K562 (cell line): ENCODE results near the gene RREB1. TPM values are rescaled to one million over a fixed set of nuclear protein-coding genes. Genes with fewer than 3 reads are reported as not detected.

Experiments
- ADNP ChIP-seq: fragments of 200-800 bp; sonication (Bioruptor generic); IDR thresholded peaks from 2 replicates; pipeline ENCODE4 v1.6.1; 2016; ENCODE audit warnings: missing genetic modification characterization, missing compliant biosample characterization
- CXXC5 ChIP-seq: fragments of 250-450 bp; sonication (Bioruptor Pico); IDR thresholded peaks from 2 replicates; pipeline ENCODE4 v1.8.0; 2022; ENCODE audit warnings: inconsistent platforms, mild to moderate bottlenecking, moderate library complexity
- EHMT2 ChIP-seq: fragments of 450-650 bp; IDR thresholded peaks from 2 replicates; pipeline ENCODE4 v1.6.1; 2018; ENCODE audit warnings: antibody characterized with exemption
- ERF ChIP-seq: fragments of 450-650 bp; formaldehyde crosslinking; IDR thresholded peaks from 2 replicates; pipeline ENCODE4 v1.4.0; 2020; ENCODE audit warnings: mild to moderate bottlenecking, mixed read lengths
- HDGF ChIP-seq: fragments of 450-650 bp; IDR thresholded peaks from 2 replicates; pipeline ENCODE4 v1.6.1; 2016
- KLF16 ChIP-seq: IDR thresholded peaks from 2 replicates; pipeline ENCODE4 v1.6.1; 2016; ENCODE audit warnings: antibody characterized with exemption
- MTA3 ChIP-seq: fragments of 450-650 bp; formaldehyde crosslinking; IDR thresholded peaks from 2 replicates; pipeline ENCODE4 v1.6.1; 2017; ENCODE audit warnings: mild to moderate bottlenecking, borderline replicate concordance
- POLR2B ChIP-seq: fragments of 450-650 bp; IDR thresholded peaks from 2 replicates; pipeline ENCODE4 v1.6.1; 2018; ENCODE audit warnings: low read depth; ENCODE audit not compliant: partially characterized antibody
- PREB ChIP-seq: sonication (generic); formaldehyde crosslinking; IDR thresholded peaks from 2 replicates; pipeline ENCODE4 v1.8.1; 2023; ENCODE audit warnings: mild to moderate bottlenecking, missing genetic modification reagents
- RNF219 ChIP-seq: fragments of 250-450 bp; sonication (Bioruptor Pico); IDR thresholded peaks from 2 replicates; pipeline ENCODE4 v1.5.0; 2022; ENCODE audit warnings: mild to moderate bottlenecking
- SMARCA4 ChIP-seq: fragments of 450-650 bp; IDR thresholded peaks from 2 replicates; pipeline ENCODE4 v1.6.1; 2016
- SOX6 ChIP-seq: fragments of 450-650 bp; IDR thresholded peaks from 2 replicates; pipeline ENCODE4 v1.6.1; 2014; ENCODE audit warnings: mild to moderate bottlenecking
- STAG1 ChIP-seq: sonication (generic); formaldehyde crosslinking; IDR thresholded peaks from 2 replicates; pipeline ENCODE4 v1.5.0; 2020; ENCODE audit warnings: missing genetic modification reagents, borderline replicate concordance
- SUPT5H ChIP-seq: fragments of 450-650 bp; IDR thresholded peaks from 2 replicates; pipeline ENCODE4 v1.6.1; 2016
- ZBTB2 ChIP-seq: fragments of 450-650 bp; IDR thresholded peaks from 2 replicates; pipeline ENCODE4 v1.6.1; 2016; ENCODE audit warnings: antibody characterized with exemption
- ZKSCAN1 ChIP-seq: fragments of 150-350 bp; IDR thresholded peaks from 2 replicates; pipeline ENCODE4 v1.6.1; 2016; ENCODE audit warnings: low read depth, low read length
- ZNF24 ChIP-seq: fragments of 450-650 bp; IDR thresholded peaks from 2 replicates; pipeline ENCODE4 v1.6.1; 2016
- ZNF583 ChIP-seq: fragments of 250-450 bp; sonication (Bioruptor Pico); IDR thresholded peaks from 2 replicates; pipeline ENCODE4 v1.4.0; 2020
- polyA plus RNA-seq, 8 experiments: library from polyadenylated mRNA; depleted of rRNA in 4 of 8; stranded (reverse) in 5 of 8; unstranded in 3 of 8; fragments of >200 nt; fragmentation: Nextera tagmentation in 2 of 8; fragmentation: Illumina TruSeq in 1 of 8; extraction: Ambion mirVana in 2 of 8; extraction: Trizol in 1 of 8; gene quantifications; 2 replicates each; pipeline versions ENCODE4 v1.2.1 to v1.2.3, GENCODE V29; 2011 to 2014; ENCODE audit warnings: inconsistent platforms in 1 of 8, missing spikeins in 1 of 8
- total RNA-seq, 7 experiments: library from RNA; depleted of rRNA in 6 of 7; stranded (reverse); fragments of >200 nt in 6 of 7; fragmentation: Illumina TruSeq in 2 of 7; extraction: Trizol in 2 of 7; gene quantifications; 2 replicates each; pipeline versions ENCODE4 v1.2.1 to v1.2.3, GENCODE V29; 2011 to 2021; ENCODE audit warnings: low replicate concordance in 1 of 7

Gene RREB1
- total and polyA plus RNA-seq, 9 of the 15 experiments (the other 6 are each of a cell fraction or from before 2014, with no cell fraction given): 3.3 to 64.2 (median 19.3) TPM

GRCh38 chr6:7243179-7243981, 135.6 kb downstream of the RREB1 start (continued):
- TF ChIP-seq RNF219 (CRISPR knock-in tag): no peak
- peak; percentile 59; the same call in 1 of the 2 replicates for TF ChIP-seq ZNF24
- peak; percentile 14; the same call in 1 of the 2 replicates for TF ChIP-seq SUPT5H
- peak; percentile 56; the same call in 1 of the 2 replicates for TF ChIP-seq STAG1 (CRISPR knock-in tag)
- TF ChIP-seq ZKSCAN1: 0 out of 2 replicates have a peak, but pooled peaks have one; percentile 15
- TF ChIP-seq POLR2B: no peak
- TF ChIP-seq ERF (CRISPR knock-in tag): no peak
- no peak for TF ChIP-seq ZBTB2
- peak; percentile 32; the same call in 1 of the 2 replicates for TF ChIP-seq SOX6
- peak; percentile 52; the same call in 1 of the 2 replicates for TF ChIP-seq SMARCA4
- TF ChIP-seq KLF16: peak; percentile 47; the same call in 1 of the 2 replicates
- peak; percentile 10; the same call in 1 of the 2 replicates for TF ChIP-seq MTA3
- no peak for TF ChIP-seq CXXC5 (CRISPR knock-in tag)
- 0 out of 2 replicates have a peak, but pooled peaks have one; percentile 62 for TF ChIP-seq PREB (CRISPR knock-in tag)
- 0 out of 2 replicates have a peak, but pooled peaks have one; percentile 21 for TF ChIP-seq HDGF
- no peak for TF ChIP-seq EHMT2
- 0 out of 2 replicates have a peak, but pooled peaks have one; percentile 46 for TF ChIP-seq ZNF583
- no peak for TF ChIP-seq ADNP
